Measurements from ENCODE around the gene BLMH.

The BLMH gene

DNA sequence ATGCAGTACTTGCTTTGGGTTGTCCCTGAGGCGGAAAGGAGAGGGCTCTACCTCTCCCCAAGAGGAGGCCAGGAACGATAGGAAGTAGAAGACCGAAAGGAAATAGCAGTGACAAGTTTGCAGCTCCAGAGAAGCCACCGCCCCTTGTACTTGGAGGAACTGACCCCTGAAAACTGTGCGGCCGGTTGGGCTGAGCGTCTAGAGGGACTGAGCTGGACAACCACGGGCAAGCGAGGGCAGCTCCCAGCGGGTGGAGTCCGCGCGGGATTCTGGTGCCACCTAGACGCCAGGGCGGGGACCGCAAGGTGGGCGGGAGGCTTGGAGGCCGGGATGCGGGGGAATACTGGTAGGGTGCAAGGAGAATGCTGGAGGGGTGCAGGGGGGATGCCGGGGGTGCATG, 55.0 kb downstream of the BLMH start:
- H3K27me3 ChIP-seq (ENCODE audit: insufficient read depth, low read depth): peaks cover 7% of the 10 kb centered on the region
- H3K27ac ChIP-seq: no peak overlapping the region
- H3K4me2 ChIP-seq: no peak overlapping the region
- TF ChIP-seq, protein P1, sequence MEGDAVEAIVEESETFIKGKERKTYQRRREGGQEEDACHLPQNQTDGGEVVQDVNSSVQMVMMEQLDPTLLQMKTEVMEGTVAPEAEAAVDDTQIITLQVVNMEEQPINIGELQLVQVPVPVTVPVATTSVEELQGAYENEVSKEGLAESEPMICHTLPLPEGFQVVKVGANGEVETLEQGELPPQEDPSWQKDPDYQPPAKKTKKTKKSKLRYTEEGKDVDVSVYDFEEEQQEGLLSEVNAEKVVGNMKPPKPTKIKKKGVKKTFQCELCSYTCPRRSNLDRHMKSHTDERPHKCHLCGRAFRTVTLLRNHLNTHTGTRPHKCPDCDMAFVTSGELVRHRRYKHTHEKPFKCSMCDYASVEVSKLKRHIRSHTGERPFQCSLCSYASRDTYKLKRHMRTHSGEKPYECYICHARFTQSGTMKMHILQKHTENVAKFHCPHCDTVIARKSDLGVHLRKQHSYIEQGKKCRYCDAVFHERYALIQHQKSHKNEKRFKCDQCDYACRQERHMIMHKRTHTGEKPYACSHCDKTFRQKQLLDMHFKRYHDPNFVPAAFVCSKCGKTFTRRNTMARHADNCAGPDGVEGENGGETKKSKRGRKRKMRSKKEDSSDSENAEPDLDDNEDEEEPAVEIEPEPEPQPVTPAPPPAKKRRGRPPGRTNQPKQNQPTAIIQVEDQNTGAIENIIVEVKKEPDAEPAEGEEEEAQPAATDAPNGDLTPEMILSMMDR (conservative IDR thresholded peaks at IDR 0.05; ENCODE audit: low read depth, low read length): no peak
- no peak overlapping the region for H2AFZ ChIP-seq (ENCODE audit: low read depth)
- no peak overlapping the region for H3K4me3 ChIP-seq (IDR thresholded peaks at IDR 0.05; ENCODE audit: insufficient read depth, low read depth, low read length)
- H3K9ac ChIP-seq: no peak overlapping the region
- no peaks in the 10 kb centered on the region for H3K4me1 ChIP-seq (ENCODE audit: low read depth, poor library complexity, severe bottlenecking)
- no peaks in the 10 kb centered on the region for H3K79me2 ChIP-seq (ENCODE audit: insufficient read depth, low read depth)
- no peaks in the 10 kb centered on the region for H4K20me1 ChIP-seq (ENCODE audit: insufficient read depth)
- H3K36me3 ChIP-seq (ENCODE audit: insufficient read depth): no peaks in the 10 kb centered on the region

DNA sequence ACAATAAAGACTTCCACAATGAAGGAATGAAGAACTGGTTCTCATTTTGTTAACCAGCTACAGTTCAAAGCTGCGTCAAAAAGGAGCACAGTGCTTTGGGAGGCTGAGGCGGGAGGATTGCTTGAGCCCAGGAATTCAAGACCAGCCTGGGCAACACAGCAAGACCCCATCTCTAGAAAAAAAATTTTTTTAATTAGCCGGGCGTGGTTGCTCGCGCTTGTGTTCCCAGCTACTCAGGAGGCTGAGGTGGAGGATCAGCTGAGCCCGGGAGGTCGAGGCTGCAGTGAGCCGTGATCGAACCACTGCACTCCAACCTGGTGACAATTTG, 55.5 kb downstream of the BLMH start:
- no peak overlapping the region for H3K27ac ChIP-seq
- TF ChIP-seq, protein P1 (conservative IDR thresholded peaks at IDR 0.05; ENCODE audit: low read depth, low read length): no peak
- no peak overlapping the region for H3K9ac ChIP-seq
- no peaks in the 10 kb centered on the region for H3K79me2 ChIP-seq (ENCODE audit: insufficient read depth, low read depth)
- H3K4me2 ChIP-seq: no peak overlapping the region
- H3K27me3 ChIP-seq (ENCODE audit: insufficient read depth, low read depth): peaks cover 7% of the 10 kb centered on the region
- no peak overlapping the region for H3K4me3 ChIP-seq (IDR thresholded peaks at IDR 0.05; ENCODE audit: insufficient read depth, low read depth, low read length)
- no peak overlapping the region for H2AFZ ChIP-seq (ENCODE audit: low read depth)
- no peaks in the 10 kb centered on the region for H4K20me1 ChIP-seq (ENCODE audit: insufficient read depth)
- no peaks in the 10 kb centered on the region for H3K36me3 ChIP-seq (ENCODE audit: insufficient read depth)
- no peaks in the 10 kb centered on the region for H3K4me1 ChIP-seq (ENCODE audit: low read depth, poor library complexity, severe bottlenecking)

DNA sequence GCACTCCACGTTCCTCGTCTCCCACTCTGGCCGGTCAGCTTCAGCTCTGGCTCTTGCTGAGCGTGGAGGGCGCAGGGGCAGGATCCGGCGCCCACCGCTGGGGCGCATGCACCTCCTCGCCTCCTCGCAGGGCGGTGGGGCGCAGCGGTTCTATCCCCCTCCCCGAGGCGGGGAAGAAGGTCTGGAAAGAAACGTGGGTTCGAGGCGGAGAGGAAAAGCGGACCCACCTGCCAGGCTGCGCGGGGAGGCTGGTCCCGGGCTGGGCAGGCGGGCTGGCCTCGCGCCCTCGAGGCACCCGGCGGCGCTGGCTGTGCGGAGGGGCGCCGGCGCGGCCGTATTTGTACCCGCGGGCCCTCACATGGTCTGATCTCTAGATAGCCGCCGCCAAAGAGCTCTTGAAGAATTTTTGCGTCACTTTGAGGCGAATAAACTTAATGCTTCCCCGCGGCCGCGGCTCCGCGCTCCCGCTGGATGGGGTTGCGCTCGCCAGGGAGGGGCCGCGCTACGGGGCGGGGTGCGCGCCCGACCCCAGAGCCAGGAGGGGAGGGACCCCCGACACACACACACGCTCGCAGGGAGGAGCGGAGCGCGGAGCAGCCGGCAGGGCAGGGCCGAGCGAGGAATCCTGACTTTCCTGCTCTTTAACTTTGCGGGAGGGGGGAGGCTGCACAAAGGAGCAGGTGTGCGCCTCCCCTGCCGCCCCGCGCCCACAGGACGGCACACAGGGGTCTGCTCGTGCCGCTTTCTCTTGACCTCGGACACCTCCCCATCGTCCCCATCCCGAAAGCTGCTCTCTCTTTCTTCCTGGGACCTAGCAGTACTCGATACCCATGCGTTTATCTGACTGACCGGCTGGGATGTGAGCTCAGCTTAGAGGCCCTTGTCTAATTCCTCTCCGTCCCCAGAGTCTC, 56.1 kb downstream of the BLMH start, which contains the start of gene SLC6A4:
Gene SLC6A4, minus strand, starts transcription at position 312 of the 911 bp plus-strand sequence. CDS start 13,739 bp downstream, outside the sequence.
- H3K4me3 ChIP-seq (IDR thresholded peaks at IDR 0.05; ENCODE audit: insufficient read depth, low read depth, low read length): no peak within 1 kb of the TSS
- H3K9ac ChIP-seq: no peak within 1 kb of the TSS
- no peaks in the 10 kb centered on the region for H3K79me2 ChIP-seq (ENCODE audit: insufficient read depth, low read depth)
- peaks cover 7% of the 10 kb centered on the region for H3K27me3 ChIP-seq (ENCODE audit: insufficient read depth, low read depth)
- no peaks in the 10 kb centered on the region for H4K20me1 ChIP-seq (ENCODE audit: insufficient read depth)
- H3K4me1 ChIP-seq (ENCODE audit: low read depth, poor library complexity, severe bottlenecking): no peaks in the 10 kb centered on the region
- TF ChIP-seq, protein P1 (conservative IDR thresholded peaks at IDR 0.05; ENCODE audit: low read depth, low read length): no peak
- H3K4me2 ChIP-seq: no peak within 1 kb of the TSS
- no peak within 1 kb of the TSS for H3K27ac ChIP-seq
- no peaks in the 10 kb centered on the region for H3K36me3 ChIP-seq (ENCODE audit: insufficient read depth)
- no peak within 1 kb of the TSS for H2AFZ ChIP-seq (ENCODE audit: low read depth)

DNA sequence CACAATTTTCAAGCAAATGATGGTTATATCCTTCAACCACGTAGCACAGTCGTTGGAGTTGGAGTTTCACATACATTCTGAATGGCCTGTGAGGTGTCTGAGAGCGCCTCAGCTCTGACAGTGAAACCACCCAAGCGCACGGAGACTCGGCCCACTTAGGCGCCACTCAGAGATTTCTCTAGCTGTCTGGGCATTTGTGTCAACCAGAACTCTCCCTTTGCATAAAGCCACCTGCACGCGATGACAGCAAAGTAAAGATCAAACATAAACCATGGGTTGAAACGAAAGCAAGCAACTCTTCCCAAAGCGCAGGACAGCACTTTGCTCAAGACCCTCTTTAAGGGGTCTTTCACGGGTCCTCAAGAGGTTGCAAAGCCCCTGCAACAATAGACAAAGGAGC, 56.8 kb downstream of the BLMH start:
- Histone ChIP-seq H3K9ac (no peak overlapping the region), H3K4me2 (no peak overlapping the region)

More for the DNA sequence above, 56.8 kb downstream of the BLMH start:
- Histone ChIP-seq H3K36me3 (ENCODE audit: insufficient read depth) (no peaks in the 10 kb centered on the region), H3K79me2 (ENCODE audit: insufficient read depth, low read depth) (no peaks in the 10 kb centered on the region), H3K27ac (no peak overlapping the region), H2AFZ (ENCODE audit: low read depth) (no peak overlapping the region), H3K4me3 (IDR thresholded peaks at IDR 0.05; ENCODE audit: insufficient read depth, low read depth, low read length) (no peak overlapping the region), H3K27me3 (ENCODE audit: insufficient read depth, low read depth) (peaks cover 7% of the 10 kb centered on the region), H4K20me1 (ENCODE audit: insufficient read depth) (no peaks in the 10 kb centered on the region), H3K4me1 (ENCODE audit: low read depth, poor library complexity, severe bottlenecking) (no peaks in the 10 kb centered on the region)
- TF ChIP-seq, protein P1 (conservative IDR thresholded peaks at IDR 0.05; ENCODE audit: low read depth, low read length): no peak
